DND-41 (cell line): ENCODE measurements around the gene RPL35.
A peak's percentile ranks its signal among the peaks of the same experiment; 100 is the strongest.

ENCODE experiments used
- EZH2 ChIP-seq: IDR thresholded peaks from 3 replicates; pipeline ENCODE4 v1.6.1; 2012; ENCODE audit warnings: borderline replicate concordance, low read depth, mild to moderate bottlenecking, moderate library complexity, low read length, inconsistent platforms; ENCODE audit not compliant: severe bottlenecking
- TF ChIP-seq, protein P1 (sequence below): IDR thresholded peaks from 2 replicates; pipeline ENCODE4 v1.5.1; 2012; ENCODE audit warnings: borderline replicate concordance, low read length, moderate library complexity, mild to moderate bottlenecking; ENCODE audit not compliant: poor library complexity, severe bottlenecking; ENCODE audit errors: extremely low read depth

DNA sequence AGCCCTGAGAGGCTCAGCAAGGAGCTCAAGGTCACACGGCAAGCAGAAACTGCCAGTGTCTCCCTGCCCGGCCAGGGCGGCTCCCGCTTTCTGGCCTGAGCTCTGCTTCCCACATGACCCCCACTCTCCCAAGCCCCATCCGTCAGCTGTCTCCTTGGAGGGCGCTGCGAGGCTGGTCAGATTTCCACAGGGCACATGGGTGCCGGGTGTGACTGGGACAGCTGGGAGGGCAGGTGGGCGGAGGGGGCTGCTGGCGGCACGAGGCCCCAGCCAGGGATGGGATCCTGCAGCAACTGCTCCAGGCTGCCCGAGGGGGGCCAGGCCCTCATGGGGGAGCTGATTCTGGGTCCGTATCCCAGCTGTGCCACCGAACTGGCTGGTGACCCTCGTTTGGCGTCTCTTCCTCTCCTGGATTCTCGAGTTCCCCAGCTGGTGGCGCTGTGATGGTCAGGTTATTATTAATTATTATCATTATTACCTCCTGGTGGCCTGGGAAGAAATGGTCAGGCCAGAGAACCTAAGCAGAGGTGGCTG is 21.4 kb downstream of the RPL35 start:
- TF ChIP-seq, protein P1, sequence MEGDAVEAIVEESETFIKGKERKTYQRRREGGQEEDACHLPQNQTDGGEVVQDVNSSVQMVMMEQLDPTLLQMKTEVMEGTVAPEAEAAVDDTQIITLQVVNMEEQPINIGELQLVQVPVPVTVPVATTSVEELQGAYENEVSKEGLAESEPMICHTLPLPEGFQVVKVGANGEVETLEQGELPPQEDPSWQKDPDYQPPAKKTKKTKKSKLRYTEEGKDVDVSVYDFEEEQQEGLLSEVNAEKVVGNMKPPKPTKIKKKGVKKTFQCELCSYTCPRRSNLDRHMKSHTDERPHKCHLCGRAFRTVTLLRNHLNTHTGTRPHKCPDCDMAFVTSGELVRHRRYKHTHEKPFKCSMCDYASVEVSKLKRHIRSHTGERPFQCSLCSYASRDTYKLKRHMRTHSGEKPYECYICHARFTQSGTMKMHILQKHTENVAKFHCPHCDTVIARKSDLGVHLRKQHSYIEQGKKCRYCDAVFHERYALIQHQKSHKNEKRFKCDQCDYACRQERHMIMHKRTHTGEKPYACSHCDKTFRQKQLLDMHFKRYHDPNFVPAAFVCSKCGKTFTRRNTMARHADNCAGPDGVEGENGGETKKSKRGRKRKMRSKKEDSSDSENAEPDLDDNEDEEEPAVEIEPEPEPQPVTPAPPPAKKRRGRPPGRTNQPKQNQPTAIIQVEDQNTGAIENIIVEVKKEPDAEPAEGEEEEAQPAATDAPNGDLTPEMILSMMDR, result peak; percentile 49
- no peak for TF ChIP-seq EZH2
